Measurements from ENCODE around the gene BTRC. TPM values are rescaled to one million over a fixed set of nuclear protein-coding genes. Genes with fewer than 3 reads are reported as not detected.

Gene BTRC
- polyA plus RNA-seq, 3 donors, result 2.8 to 4.3 (median 3.1) TPM

- Histone ChIP-seq H3K9ac (ENCODE audit: insufficient read depth, low read length, poor library complexity, severe bottlenecking) (no peak overlapping the region), H3K36me3 (replicated peaks in 1 of 2; ENCODE audit: control insufficient read depth in 1 of 2, insufficient read depth in 2 of 2, low read length in 2 of 2) (no peaks in the 10 kb centered on the region), H2AFZ (ENCODE audit: insufficient read depth, low read depth, low read length, poor library complexity, severe bottlenecking) (no peak overlapping the region), H3K27ac (ENCODE audit: low read depth in 1 of 2, low read length in 2 of 2) (no peak overlapping the region), H3K4me2 (replicated peaks; ENCODE audit: extremely low read depth, low read length, poor library complexity, severe bottlenecking) (no peak overlapping the region), H3K4me3 (replicated peaks in 1 of 3; ENCODE audit: low read depth in 2 of 3, low read length in 3 of 3) (no peak overlapping the region), H3K27me3 (ENCODE audit: control insufficient read depth in 2 of 2, insufficient read depth in 2 of 2, low read length in 2 of 2) (no peaks in the 10 kb centered on the region), H3K79me2 (ENCODE audit: insufficient read depth, low read length) (peaks cover 3% of the 10 kb centered on the region), H4K20me1 (ENCODE audit: insufficient read depth, low read length) (no peaks in the 10 kb centered on the region), H3K4me1 (ENCODE audit: control insufficient read depth in 1 of 2, insufficient read depth in 2 of 2, low read length in 2 of 2) (no peaks in the 10 kb centered on the region), H3K9me3 (replicated peaks in 1 of 2; ENCODE audit: control insufficient read depth in 1 of 2, insufficient read depth in 1 of 2, low read length in 2 of 2) (no peaks in the 10 kb centered on the region)
- DNase-seq, result no peak
- intact Hi-C loops (cut with micrococcal nuclease), result no loop called here
- 100% methylated on average over 1 of the region's 5 CpGs for WGBS (ENCODE audit: insufficient coverage)
- Mint-ChIP-seq H3K9me3 (no peaks in the 10 kb centered on the region), H3K27me3 (ENCODE audit: low read depth in 3 of 3) (no peaks in the 10 kb centered on the region), H3K4me1 (peaks cover 4% of the 10 kb centered on the region), H3K36me3 (peaks cover 3 to 5% of the 10 kb centered on the region in 2 donors), H3K4me3 (no peak overlapping the region), H3K27ac (no peak overlapping the region)
- no peak for TF ChIP-seq CTCF (IDR thresholded peaks at IDR 0.05)
Measured at GRCh38 chr10:101394524-101395133, 40.7 kb downstream of the BTRC start.

- Histone ChIP-seq H3K4me2 (replicated peaks; ENCODE audit: extremely low read depth, low read length, poor library complexity, severe bottlenecking) (no peak overlapping the region), H3K9me3 (replicated peaks in 1 of 2; ENCODE audit: control insufficient read depth in 1 of 2, insufficient read depth in 1 of 2, low read length in 2 of 2) (no peaks in the 10 kb centered on the region), H3K36me3 (replicated peaks in 1 of 2; ENCODE audit: control insufficient read depth in 1 of 2, insufficient read depth in 2 of 2, low read length in 2 of 2) (no peaks in the 10 kb centered on the region), H3K27me3 (ENCODE audit: control insufficient read depth in 2 of 2, insufficient read depth in 2 of 2, low read length in 2 of 2) (no peaks in the 10 kb centered on the region), H3K4me3 (replicated peaks in 1 of 3; ENCODE audit: low read depth in 2 of 3, low read length in 3 of 3) (no peak overlapping the region), H3K9ac (ENCODE audit: insufficient read depth, low read length, poor library complexity, severe bottlenecking) (no peak overlapping the region), H3K27ac (ENCODE audit: low read depth in 1 of 2, low read length in 2 of 2) (no peak overlapping the region), H3K4me1 (ENCODE audit: control insufficient read depth in 1 of 2, insufficient read depth in 2 of 2, low read length in 2 of 2) (no peaks in the 10 kb centered on the region), H3K79me2 (ENCODE audit: insufficient read depth, low read length) (no peaks in the 10 kb centered on the region), H2AFZ (ENCODE audit: insufficient read depth, low read depth, low read length, poor library complexity, severe bottlenecking) (no peak overlapping the region), H4K20me1 (ENCODE audit: insufficient read depth, low read length) (peaks cover 4% of the 10 kb centered on the region)
- Mint-ChIP-seq H3K4me1 (peaks cover 4% of the 10 kb centered on the region), H3K9me3 (no peaks in the 10 kb centered on the region), H3K27ac (peak overlapping the region in 1 of 7 donors; percentile 78), H3K27me3 (ENCODE audit: low read depth in 3 of 3) (peaks cover 0 to 2% (median 0%) of the 10 kb centered on the region in 3 donors), H3K4me3 (no peak overlapping the region), H3K36me3 (peaks cover 2 to 5% of the 10 kb centered on the region in 2 donors)
- no peak for TF ChIP-seq CTCF (IDR thresholded peaks at IDR 0.05)
- intact Hi-C loops (cut with micrococcal nuclease), result no loop called here
- peak; percentile 2 to 20 (median 18) for DNase-seq
Measured at GRCh38 chr10:101397140-101397539, 43.2 kb downstream of the BTRC start.
